Aorta (tissue), 5 donors: ENCODE measurements around the gene APBA3. TPM values are rescaled to one million over a fixed set of nuclear protein-coding genes. Genes with fewer than 3 reads are reported as not detected.

Experiments
- ATAC-seq: fragments of 200-7000 bp; cut with Tn5 transposase; one replicate; pipeline ENCODE4 v1.9.1; 2022; ENCODE audit warnings: moderate library complexity; ENCODE audit not compliant: low FRiP score
- DNase-seq, 2 donors: peaks; one replicate each; pipeline ENCODE4 v3.0.0-alpha.2; 2020
- H3K27ac ChIP-seq, 2 donors: one replicate each; pipeline ENCODE4 v1.5.1; 2013; ENCODE audit warnings: low read length in 2 of 2, mild to moderate bottlenecking in 2 of 2, moderate library complexity in 2 of 2, control low read depth in 1 of 2, inconsistent platforms in 1 of 2, low read depth in 1 of 2
- H3K27me3 ChIP-seq, 2 donors: one replicate each; pipeline ENCODE4 v1.6.1; 2013; ENCODE audit warnings: control low read depth in 1 of 2, low read length in 1 of 2, mild to moderate bottlenecking in 1 of 2, moderate library complexity in 1 of 2; ENCODE audit not compliant: insufficient read depth in 2 of 2, control insufficient read depth in 1 of 2
- H3K36me3 ChIP-seq, 2 donors: one replicate each; pipeline ENCODE4 v1.6.1; 2013; ENCODE audit warnings: control low read depth in 1 of 2, low read length in 1 of 2, mild to moderate bottlenecking in 1 of 2; ENCODE audit not compliant: insufficient read depth in 2 of 2, control insufficient read depth in 1 of 2
- H3K4me1 ChIP-seq, 2 donors: one replicate each; pipeline ENCODE4 v1.6.1; 2013; ENCODE audit warnings: low read length in 2 of 2, control low read depth in 1 of 2, mild to moderate bottlenecking in 1 of 2, moderate library complexity in 1 of 2; ENCODE audit not compliant: insufficient read depth in 2 of 2, control insufficient read depth in 1 of 2
- H3K4me3 ChIP-seq, 2 donors: one replicate each; pipeline ENCODE4 v1.5.1; 2013; ENCODE audit warnings: low read length in 2 of 2, control low read depth in 1 of 2, mild to moderate bottlenecking in 1 of 2
- H3K9me3 ChIP-seq: one replicate; pipeline ENCODE4 v1.6.1; 2013; ENCODE audit warnings: mild to moderate bottlenecking, low read length; ENCODE audit not compliant: control insufficient read depth
- WGBS, 2 donors: extraction: QIAGEN DNeasy Blood & Tissue Kit; methylation state at CpG; one replicate each; pipeline ENCODE4 v1.1.7; 2013; 5-methylcytosine and 5-hydroxymethylcytosine counted together
- intact Hi-C, 2 donors: fragments of 100-400 bp; cut with DNase I; formaldehyde crosslinking; loops; one replicate each; pipeline versions ENCODE4 v1.14.2 to v1.15.0; 2022
- polyA plus RNA-seq, 2 donors: library from polyadenylated mRNA; stranded (reverse); fragments of 200-250 nt; gene quantifications; one replicate each; pipeline ENCODE4 v1.2.3, GENCODE V29; 2013
- total RNA-seq, 2 donors: library from RNA; stranded (reverse); fragmentation: NEBNext Ultra II Directional; extraction: Animal tissue kit (Norgen Biotek cat#: 25700); gene quantifications; one replicate each; pipeline ENCODE4 v1.2.1, GENCODE V29; 2021
- donor health status: healthy with polysubstance abuse.
- donor health status: Bipolar disorder and iron deficiency.
- donor health status: DM: no; HTN: no; CAD: no.
- donor health status: DM: no; HTN: no; CAD: no.
- donor health status: DM: yes; HTN: yes; CAD: no.

Gene APBA3
- total and polyA plus RNA-seq, 4 donors: 7.1 to 25.6 (median 20.0) TPM

- intact Hi-C loops: no loop called here
- H3K27ac ChIP-seq: no peak overlapping the region
- H3K36me3 ChIP-seq: no peaks in the 10 kb centered on the region
- no peaks in the 10 kb centered on the region for H3K4me1 ChIP-seq
- no peak for ATAC-seq
- no peak overlapping the region for H3K4me3 ChIP-seq
- peaks cover 10% of the 10 kb centered on the region for H3K9me3 ChIP-seq
- no peak for DNase-seq
- 86 to 91% methylated on average over 12 to 13 of the region's 13 CpGs for WGBS, 2 donors
- peaks cover 0 to 2% of the 10 kb centered on the region in 2 donors for H3K27me3 ChIP-seq
These were observed 21.4 kb upstream of the APBA3 start for GRCh38 chr19:3782903-3783302.

DNA sequence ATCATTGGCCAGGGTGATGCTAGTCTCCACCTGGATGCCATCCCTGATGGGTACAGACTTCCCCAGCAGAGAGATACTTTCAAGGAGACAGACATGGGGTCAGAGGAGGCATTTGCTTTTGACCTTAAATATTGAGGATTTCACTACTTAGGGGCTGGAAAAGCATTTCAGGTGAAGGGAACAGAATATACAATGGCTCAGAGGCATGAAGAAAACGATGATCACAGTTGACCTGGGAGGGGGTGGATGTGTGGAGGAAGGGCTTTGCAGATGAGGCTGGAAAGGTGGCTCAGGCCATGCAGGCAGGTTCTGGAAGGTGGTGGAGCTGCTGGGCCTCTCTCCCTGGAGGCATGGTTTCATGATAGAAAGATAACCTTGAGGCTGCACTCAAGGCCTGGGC lies 20.8 kb upstream of the APBA3 start:
- Histone ChIP-seq H3K4me3 (no peak overlapping the region), H3K9me3 (peaks cover 10% of the 10 kb centered on the region), H3K27me3 (peaks cover 0 to 2% of the 10 kb centered on the region in 2 donors), H3K36me3 (no peaks in the 10 kb centered on the region), H3K4me1 (no peaks in the 10 kb centered on the region), H3K27ac (no peak overlapping the region)
- DNase-seq: no peak
- no peak for ATAC-seq
- intact Hi-C loops: no loop called here
- WGBS, 2 donors: 89 to 90% methylated on average over 1 of the region's 1 CpG

GRCh38 chr19:3781603-3782002 lies 20.1 kb upstream of the APBA3 start:
- DNase-seq (no peak), ATAC-seq (no peak)
- Histone ChIP-seq H3K27ac (no peak overlapping the region), H3K4me3 (no peak overlapping the region), H3K36me3 (no peaks in the 10 kb centered on the region), H3K4me1 (no peaks in the 10 kb centered on the region), H3K9me3 (peaks cover 10% of the 10 kb centered on the region), H3K27me3 (peaks cover 0 to 2% of the 10 kb centered on the region in 2 donors)
- intact Hi-C loops: no loop called here
- 98 to 100% methylated on average over 2 of the region's 2 CpGs for WGBS, 2 donors

GRCh38 chr19:3780786-3781304 lies 19.4 kb upstream of the APBA3 start:
- Histone ChIP-seq H3K4me1 (no peaks in the 10 kb centered on the region), H3K4me3 (no peak overlapping the region), H3K36me3 (no peaks in the 10 kb centered on the region), H3K27ac (no peak overlapping the region), H3K27me3 (peaks cover 0 to 2% of the 10 kb centered on the region in 2 donors), H3K9me3 (peaks cover 10% of the 10 kb centered on the region)
- ATAC-seq (no peak), DNase-seq (no peak)
- 90 to 92% methylated on average over 9 of the region's 9 CpGs for WGBS, 2 donors
- intact Hi-C loops: no loop called here

- 75 to 76% methylated on average over 44 of the region's 44 CpGs for WGBS, 2 donors
These were observed 17.6 kb upstream of the APBA3 start for GRCh38 chr19:3778899-3779723.

GRCh38 chr19:3778104-3778867 lies 16.8 kb upstream of the APBA3 start:
- no peaks in the 10 kb centered on the region for H3K4me1 ChIP-seq
- H3K27ac ChIP-seq: no peak overlapping the region
- DNase-seq (no peak), ATAC-seq (no peak)
- 87 to 89% methylated on average over 37 of the region's 37 CpGs for WGBS, 2 donors
- intact Hi-C loops: no loop called here
- H3K27me3 ChIP-seq: no peaks in the 10 kb centered on the region
- H3K36me3 ChIP-seq: no peaks in the 10 kb centered on the region
- H3K4me3 ChIP-seq: no peak overlapping the region
- H3K9me3 ChIP-seq: peaks cover 10% of the 10 kb centered on the region

More at GRCh38 chr19:3778899-3779723, 17.6 kb upstream of the APBA3 start:
- ATAC-seq: no peak
- Histone ChIP-seq H3K36me3 (no peaks in the 10 kb centered on the region), H3K27ac (no peak overlapping the region), H3K27me3 (peaks cover 0 to 2% of the 10 kb centered on the region in 2 donors), H3K9me3 (peaks cover 10% of the 10 kb centered on the region), H3K4me1 (no peaks in the 10 kb centered on the region), H3K4me3 (no peak overlapping the region)
- DNase-seq: no peak
- intact Hi-C loops: no loop called here

DNA sequence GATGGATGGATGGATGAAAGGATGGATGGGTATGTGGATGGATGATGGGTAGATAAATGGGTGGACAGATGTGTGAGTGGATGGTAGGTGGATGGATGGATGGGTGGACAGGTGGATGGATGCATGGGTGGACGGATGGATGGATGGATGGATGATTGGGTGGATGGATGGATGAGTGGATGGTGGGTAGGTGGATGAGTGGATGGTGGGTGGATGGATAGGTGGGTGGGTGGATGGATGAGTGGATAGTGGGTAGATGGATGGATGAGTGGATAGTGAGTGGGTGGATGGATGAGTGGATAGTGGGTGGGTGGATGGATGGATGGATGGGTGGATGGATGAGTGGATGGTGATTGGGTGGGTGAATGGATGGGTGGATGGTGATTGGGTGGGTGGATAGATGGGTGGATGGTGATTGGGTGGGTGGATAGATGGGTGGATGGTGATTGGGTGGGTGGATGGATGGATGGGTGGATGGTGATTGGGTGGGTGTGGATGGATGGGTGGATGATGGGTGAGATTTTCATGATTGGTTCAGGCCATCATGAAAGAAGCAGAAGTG lies 15.1 kb upstream of the APBA3 start:
- DNase-seq (no peak), ATAC-seq (no peak)
- H3K4me1 ChIP-seq: no peaks in the 10 kb centered on the region
- H3K27me3 ChIP-seq: no peaks in the 10 kb centered on the region
- 94 to 95% methylated on average over 1 of the region's 1 CpG for WGBS, 2 donors
- no peaks in the 10 kb centered on the region for H3K36me3 ChIP-seq
- H3K4me3 ChIP-seq: no peak overlapping the region
- no peak overlapping the region for H3K27ac ChIP-seq
- intact Hi-C loops: no loop called here
- peaks cover 4% of the 10 kb centered on the region for H3K9me3 ChIP-seq

DNA sequence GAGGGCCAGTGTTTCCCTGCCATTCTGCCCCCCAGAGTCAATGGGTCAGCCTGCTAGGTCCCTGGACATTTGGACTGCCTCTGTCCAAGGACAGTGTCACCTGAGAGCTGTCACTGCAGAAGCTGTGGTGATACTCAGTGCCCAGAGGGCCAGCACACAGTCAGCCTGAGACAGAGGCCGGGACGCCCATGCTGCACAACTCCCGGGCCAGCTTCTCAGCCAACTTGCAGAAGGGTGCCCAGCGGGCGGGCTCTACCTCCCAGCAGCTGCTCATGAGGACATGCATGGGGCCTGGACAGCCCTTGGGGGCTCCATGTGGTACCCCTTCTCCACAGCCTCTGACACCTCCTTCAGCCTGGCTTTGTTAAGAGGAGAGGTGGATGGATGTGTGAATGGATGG lies 14.3 kb upstream of the APBA3 start:
- ATAC-seq (no peak), DNase-seq (no peak)
- no peaks in the 10 kb centered on the region for H3K36me3 ChIP-seq
- H3K9me3 ChIP-seq: no peaks in the 10 kb centered on the region
- WGBS, 2 donors: 87 to 89% methylated on average over 5 of the region's 5 CpGs
- no peak overlapping the region for H3K4me3 ChIP-seq
- no peaks in the 10 kb centered on the region for H3K4me1 ChIP-seq
- H3K27me3 ChIP-seq: no peaks in the 10 kb centered on the region
- H3K27ac ChIP-seq: no peak overlapping the region
- intact Hi-C loops: no loop called here
